Measurements from ENCODE around the gene ZNRF1.

DNA sequence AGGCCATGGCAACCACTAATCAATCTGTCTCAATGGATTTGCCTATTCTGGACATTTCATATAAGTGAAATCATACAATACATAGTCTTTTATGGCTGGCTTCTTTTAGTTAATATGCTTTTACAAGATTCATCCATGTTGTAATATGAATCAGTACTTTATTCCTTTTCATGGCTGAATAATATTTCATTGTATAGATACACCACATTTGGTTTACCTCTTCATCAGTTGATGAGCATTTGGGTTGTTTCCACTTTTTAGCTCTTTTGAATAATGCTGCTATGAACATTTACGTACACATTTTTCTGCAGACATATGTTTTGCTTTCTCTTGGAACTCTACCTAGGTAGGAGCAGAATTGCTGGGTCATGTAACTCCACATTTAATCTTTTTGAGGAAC is 2.8 kb upstream of the ZNRF1 start:
- TF ChIP-seq MYC (IDR thresholded peaks at IDR 0.05; ENCODE audit: low read depth, low read length) (no peak), POLR2A (IDR thresholded peaks at IDR 0.05; ENCODE audit: extremely low read depth, insufficient read length) (no peak)
- TF ChIP-seq, protein P1, sequence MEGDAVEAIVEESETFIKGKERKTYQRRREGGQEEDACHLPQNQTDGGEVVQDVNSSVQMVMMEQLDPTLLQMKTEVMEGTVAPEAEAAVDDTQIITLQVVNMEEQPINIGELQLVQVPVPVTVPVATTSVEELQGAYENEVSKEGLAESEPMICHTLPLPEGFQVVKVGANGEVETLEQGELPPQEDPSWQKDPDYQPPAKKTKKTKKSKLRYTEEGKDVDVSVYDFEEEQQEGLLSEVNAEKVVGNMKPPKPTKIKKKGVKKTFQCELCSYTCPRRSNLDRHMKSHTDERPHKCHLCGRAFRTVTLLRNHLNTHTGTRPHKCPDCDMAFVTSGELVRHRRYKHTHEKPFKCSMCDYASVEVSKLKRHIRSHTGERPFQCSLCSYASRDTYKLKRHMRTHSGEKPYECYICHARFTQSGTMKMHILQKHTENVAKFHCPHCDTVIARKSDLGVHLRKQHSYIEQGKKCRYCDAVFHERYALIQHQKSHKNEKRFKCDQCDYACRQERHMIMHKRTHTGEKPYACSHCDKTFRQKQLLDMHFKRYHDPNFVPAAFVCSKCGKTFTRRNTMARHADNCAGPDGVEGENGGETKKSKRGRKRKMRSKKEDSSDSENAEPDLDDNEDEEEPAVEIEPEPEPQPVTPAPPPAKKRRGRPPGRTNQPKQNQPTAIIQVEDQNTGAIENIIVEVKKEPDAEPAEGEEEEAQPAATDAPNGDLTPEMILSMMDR (IDR thresholded peaks at IDR 0.05; ENCODE audit: low read depth, low read length), result no peak
- TF ChIP-seq, protein P2, sequence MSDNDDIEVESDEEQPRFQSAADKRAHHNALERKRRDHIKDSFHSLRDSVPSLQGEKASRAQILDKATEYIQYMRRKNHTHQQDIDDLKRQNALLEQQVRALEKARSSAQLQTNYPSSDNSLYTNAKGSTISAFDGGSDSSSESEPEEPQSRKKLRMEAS (IDR thresholded peaks at IDR 0.05; ENCODE audit: low read depth, low read length), result no peak
